Measurements from ENCODE around the gene RASA3.

- TF ChIP-seq CTCF (conservative IDR thresholded peaks at IDR 0.05; ENCODE audit: low read depth, low read length): no peak
- TF ChIP-seq POLR2A (IDR thresholded peaks at IDR 0.05; ENCODE audit: low read depth, low read length): no peak; the same call in 1 of the 2 replicates
- no peak for TF ChIP-seq MXI1 (IDR thresholded peaks at IDR 0.05; ENCODE audit: borderline replicate concordance, low read depth, low read length)
- TF ChIP-seq ELK1 (IDR thresholded peaks at IDR 0.05; ENCODE audit: borderline replicate concordance, low read depth, low read length): no peak
- TF ChIP-seq MAZ (IDR thresholded peaks at IDR 0.05; ENCODE audit: borderline replicate concordance, low read depth, low read length): no peak
Measured at GRCh38 chr13:114129649-114130062, 2.8 kb downstream of the RASA3 start.

All from IMR-90 (cell line).